G401.6 (cell line): ENCODE measurements around the gene CHST14.

Experiments
- FAIRE-seq: peaks from 2 replicates; lab custom pipeline; 2012; peaks lifted over from hg19 to GRCh38; lab: Jason Lieb, UNC

CHST14 gene

DNA sequence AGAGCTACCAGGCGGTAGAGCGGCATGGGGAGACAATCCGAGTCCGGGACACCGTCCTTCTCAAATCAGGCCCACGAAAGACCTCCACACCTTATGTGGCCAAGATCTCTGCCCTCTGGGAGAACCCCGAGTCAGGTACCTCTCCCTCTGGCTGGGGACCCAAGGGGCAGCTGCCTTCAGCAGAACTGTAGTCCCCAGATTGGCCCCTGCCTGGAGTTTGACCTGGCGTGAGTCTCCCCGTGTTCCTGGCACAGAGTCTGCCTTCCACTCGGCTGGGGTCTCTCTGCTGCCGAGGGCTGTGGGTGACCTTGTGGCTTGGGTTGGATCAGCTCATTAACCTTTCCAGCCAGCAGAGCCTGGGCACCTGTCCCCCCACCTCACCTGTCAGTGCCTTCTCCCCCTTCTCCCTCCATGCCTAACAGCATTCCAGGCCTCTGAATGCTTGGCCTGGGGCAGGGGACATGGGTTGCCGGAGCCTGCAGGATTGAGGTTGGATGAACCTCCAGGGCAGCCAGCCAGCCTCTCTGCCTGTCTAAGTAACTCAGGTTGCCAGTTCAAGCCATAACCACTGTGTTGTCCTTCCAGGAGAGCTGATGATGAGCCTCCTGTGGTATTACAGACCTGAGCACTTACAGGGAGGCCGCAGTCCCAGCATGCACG, 6.8 kb upstream of the CHST14 start:
- no peak for FAIRE-seq

DNA sequence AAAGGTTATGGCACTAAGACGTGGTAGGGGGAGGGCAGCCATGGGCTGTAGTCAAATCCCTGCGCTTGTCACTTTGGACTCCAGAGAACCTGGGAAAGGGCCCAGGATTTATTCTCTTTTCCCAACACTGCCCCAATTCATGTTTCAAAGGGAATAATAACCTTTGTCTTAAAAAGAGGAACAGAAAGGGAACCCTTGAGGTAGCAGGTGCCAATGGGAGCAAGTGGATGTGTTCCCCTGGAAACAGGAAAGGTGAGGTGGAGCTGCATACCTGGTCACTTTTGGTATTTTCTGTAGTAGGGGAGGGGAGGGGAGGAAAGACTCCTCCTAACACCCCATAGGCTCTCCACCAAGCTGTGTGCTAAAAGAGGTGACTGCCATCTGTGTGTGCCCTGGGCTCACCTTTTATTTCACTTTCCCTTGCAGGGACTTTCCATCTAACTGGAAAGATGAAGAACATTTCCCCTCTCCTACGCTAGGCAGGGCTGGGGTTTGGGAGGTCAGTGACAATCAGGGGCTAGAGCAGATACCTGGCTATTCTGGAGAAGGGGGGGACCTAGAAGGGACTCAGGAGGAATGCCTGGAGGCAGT, 6.1 kb upstream of the CHST14 start:
- FAIRE-seq = no peak

DNA sequence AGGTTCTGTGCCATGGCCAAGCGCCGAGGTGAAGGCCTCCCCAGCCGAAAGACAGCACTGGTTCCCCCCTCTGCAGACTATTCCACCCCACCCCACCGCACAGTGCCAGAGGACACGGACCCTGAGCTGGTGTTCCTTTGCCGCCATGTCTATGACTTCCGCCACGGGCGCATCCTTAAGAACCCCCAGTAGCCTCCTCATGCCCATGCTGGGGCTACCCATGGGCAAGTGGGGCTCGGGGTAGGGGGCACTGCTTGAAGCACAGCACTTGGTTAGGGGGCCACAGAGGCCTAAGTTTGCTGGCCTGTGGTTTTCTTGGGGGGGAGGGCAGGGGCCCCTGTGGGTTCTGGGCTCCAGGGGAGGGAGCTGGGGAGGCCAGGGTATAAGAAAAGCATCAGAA, 4.8 kb upstream of the CHST14 start:
- FAIRE-seq = no peak

DNA sequence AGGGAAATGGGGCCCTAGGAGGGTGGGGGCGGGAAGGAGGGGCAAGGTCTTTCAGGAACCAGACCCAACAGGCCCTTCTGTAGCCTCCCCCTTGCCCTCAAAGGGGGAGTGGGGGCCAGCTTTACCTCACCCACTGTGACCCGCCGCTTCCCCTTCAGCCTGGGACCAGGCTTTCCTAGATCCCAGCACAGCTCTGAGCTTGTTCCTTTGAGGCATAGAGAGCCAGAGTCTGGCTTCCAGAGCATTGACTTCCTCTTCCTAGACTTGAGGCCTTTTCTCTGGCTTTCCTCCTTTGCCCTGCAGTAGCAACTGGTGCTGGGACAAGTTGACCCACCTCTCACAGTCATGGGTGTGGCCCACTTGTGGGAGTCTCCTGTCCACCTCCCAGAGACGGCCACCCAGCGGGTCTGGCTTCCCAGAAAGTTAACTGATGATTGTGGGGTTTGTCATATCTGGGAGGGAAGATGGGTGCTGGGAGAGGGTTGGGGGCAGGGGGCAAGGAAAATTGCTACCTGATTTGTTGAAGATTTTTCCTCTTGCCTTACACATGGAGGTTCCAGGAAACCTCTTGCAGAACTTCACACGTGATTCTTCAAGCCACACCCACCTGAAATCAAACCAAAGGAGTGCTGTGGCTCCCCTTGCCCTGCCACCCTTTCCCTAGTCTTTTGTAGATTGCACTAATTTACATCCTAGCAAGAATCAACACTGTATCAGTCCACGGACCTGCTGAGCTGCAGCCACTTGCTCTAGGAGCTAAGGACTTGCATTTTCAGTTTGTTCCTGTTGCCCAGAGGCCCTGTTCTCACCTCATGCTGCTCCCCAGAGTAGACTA, 4.1 kb upstream of the CHST14 start:
- no peak for FAIRE-seq

DNA sequence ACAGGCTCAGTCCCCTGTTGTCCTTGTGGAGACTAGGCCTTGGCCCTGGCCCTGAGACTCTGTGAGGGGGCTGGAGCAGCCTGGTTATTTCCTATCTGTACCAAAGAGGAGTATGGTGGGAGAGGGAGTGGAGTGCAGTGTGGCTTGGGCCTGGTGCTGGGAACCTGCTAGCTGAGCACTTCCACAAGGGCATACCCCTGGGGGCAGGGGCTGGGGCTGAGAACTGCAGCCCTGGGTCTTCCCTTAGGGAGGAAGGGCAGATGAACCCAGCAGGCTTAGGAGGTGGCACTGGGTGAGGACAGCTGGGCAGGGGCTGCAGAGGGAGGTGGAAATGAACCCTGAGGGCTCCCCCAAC, 3.5 kb upstream of the CHST14 start:
- FAIRE-seq = no peak

DNA sequence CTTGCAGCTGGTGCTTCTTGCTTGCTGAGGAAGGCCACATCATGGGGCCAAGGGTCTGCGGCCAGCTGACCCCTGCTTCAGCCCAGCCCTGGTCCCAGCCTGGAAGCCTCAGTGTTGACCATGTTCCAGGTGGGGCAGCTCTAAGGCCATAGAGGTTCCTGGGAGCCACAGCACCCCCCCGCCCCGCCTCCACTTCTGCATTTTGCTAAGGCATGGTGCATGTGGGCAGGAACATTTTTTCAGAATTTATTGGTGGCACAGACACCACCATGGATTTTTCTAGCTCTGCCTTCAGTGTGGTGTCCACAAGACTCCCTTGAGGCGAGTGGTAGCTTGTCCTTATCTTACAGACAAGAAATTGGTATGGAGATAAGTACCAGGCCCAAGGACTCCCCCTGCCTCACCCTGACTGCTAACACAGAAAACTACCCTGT, 1.9 kb upstream of the CHST14 start:
- FAIRE-seq = no peak

DNA sequence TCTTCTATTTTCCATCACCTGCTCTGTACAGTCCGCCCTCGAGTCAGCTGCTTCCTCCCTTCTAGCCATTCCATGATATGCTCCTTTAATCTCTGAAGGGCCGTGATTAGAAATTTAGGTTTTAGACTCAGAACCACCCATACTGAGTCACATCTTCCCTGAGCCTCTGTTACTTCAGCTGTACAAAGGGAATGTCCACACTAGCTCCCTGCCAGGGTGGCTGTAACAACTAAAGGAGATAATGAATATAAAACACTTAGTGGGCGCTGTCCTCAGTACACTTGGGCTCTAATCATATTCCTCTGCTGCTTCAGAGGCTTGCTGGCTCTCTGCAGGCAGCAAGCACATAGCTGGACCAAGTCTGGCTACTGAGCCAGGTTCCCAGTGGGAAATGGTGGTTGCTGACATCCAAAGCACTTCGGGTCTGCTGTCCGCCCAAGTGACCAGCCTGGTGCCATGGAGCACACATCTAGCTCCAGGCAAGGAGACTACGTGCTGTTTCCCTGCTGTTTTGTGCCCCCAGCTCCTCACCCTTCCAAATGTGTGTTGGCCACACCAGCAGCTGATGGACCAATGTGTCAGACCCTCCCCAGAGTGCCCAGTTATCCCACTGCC, 901 bp upstream of the CHST14 start:
- no peak for FAIRE-seq

DNA sequence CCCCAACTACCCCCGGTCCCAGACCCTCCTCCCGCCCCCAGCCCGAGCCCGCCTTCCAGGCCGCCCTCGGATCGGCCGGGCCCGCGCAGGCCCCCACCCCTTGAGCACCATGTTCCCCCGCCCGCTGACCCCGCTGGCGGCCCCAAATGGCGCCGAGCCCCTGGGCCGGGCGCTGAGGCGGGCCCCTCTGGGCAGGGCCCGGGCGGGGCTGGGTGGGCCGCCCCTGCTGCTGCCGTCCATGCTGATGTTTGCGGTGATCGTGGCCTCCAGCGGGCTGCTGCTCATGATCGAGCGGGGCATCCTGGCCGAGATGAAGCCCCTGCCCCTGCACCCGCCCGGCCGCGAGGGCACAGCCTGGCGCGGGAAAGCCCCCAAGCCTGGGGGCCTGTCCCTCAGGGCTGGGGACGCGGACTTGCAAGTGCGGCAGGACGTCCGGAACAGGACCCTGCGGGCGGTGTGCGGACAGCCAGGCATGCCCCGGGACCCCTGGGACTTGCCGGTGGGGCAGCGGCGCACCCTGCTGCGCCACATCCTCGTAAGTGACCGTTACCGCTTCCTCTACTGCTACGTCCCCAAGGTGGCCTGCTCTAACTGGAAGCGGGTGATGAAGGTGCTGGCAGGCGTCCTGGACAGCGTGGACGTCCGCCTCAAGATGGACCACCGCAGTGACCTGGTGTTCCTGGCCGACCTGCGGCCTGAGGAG, 472 bp downstream of the CHST14 start:
- FAIRE-seq = no peak

DNA sequence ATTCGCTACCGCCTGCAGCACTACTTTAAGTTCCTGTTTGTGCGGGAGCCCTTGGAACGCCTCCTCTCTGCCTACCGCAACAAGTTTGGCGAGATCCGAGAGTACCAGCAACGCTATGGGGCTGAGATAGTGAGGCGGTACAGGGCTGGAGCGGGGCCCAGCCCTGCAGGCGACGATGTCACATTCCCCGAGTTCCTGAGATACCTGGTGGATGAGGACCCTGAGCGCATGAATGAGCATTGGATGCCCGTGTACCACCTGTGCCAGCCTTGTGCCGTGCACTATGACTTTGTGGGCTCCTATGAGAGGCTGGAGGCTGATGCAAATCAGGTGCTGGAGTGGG, 995 bp downstream of the CHST14 start:
- FAIRE-seq = no peak

DNA sequence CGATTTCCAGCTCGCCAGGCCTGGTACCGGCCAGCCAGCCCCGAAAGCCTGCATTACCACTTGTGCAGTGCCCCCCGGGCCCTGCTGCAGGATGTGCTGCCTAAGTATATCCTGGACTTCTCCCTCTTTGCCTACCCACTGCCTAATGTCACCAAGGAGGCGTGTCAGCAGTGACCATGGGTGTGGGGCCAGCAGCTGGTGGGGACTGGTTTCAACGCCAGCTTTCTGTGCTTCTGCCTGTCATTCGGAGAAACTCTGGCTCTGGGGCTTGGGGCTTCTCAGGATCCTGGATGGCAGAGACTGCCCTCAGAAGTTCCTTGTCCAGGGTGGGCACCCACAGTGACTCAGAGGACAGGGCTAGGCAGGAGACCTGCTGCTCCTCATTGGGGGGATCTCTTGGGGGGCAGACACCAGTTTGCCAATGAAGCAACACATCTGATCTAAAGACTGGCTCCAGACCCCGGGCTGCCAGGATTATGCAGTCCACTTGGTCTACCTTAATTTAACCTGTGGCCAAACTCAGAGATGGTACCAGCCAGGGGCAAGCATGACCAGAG, 1.5 kb downstream of the CHST14 start:
- FAIRE-seq = no peak

DNA sequence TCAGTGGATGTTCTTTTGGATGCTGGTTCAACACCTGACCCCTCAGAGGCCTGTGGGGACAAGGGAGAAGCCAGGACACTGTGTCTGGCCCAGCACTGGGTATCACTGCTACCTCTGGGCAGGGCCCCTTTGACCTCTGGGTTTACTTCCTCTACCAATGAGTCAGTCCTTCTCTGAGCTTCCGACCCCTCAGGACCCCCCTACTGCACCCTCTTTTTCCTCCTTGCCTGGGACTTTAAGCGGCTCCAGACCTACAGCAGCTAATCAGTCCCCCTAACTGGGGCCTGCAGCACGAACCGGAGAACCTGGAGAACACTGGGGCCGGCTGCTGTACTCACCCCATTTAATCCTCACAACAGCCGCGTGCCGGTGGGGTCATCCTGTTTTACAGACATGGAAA, 3.8 kb downstream of the CHST14 start:
- FAIRE-seq = no peak

DNA sequence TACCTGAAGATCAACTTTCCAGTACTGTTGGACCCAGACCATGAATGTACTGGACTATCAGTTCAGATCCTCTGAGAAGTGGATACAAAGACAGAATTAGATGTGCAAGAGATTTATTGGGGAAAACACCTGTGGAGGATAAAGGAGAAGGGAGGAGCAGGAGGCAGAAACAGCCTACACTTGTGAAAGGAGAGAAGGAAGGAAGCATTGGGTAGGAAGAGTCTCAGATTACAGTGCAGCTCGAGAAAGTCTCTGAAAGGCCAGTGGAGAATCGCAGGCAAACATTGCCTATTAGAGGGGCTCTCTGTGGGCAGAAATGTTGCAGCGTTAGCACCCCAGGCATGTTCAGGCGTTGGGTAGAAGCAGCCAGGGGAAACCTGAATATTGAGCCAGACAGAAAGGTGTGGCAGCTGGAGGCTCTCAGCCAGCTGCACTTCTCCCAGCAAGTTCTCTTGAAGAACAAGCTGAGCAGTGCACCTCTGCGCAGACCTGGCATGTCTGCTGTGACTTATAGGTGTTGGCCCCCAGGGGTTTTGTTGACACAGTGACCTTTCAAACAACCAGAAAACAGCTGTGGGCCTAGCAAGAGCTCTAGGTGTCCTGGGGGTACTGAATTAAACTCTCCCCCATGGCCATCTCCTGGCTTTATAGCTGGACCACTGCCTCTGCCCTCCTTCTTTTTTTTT, 7.0 kb downstream of the CHST14 start:
- FAIRE-seq = no peak

DNA sequence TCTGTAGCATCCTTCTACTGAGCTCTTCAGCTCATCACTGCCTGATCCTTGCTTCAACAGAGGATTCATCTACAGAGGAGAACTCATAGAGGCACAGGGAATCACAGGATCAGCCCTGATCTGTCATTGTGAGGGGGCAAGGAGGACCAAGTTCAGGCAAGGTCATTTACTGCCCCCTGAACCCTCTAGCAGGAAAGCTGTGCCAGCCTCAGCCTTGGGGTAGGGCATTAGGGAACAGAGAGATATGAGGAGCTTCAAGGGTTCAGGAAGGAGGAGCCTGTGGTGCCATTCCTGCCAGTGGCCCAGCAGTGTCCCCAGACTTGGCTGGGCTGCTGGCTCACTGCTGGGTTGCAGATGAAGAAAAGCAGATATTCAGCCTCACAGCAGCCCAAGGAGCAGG, 8.2 kb downstream of the CHST14 start:
- no peak for FAIRE-seq

DNA sequence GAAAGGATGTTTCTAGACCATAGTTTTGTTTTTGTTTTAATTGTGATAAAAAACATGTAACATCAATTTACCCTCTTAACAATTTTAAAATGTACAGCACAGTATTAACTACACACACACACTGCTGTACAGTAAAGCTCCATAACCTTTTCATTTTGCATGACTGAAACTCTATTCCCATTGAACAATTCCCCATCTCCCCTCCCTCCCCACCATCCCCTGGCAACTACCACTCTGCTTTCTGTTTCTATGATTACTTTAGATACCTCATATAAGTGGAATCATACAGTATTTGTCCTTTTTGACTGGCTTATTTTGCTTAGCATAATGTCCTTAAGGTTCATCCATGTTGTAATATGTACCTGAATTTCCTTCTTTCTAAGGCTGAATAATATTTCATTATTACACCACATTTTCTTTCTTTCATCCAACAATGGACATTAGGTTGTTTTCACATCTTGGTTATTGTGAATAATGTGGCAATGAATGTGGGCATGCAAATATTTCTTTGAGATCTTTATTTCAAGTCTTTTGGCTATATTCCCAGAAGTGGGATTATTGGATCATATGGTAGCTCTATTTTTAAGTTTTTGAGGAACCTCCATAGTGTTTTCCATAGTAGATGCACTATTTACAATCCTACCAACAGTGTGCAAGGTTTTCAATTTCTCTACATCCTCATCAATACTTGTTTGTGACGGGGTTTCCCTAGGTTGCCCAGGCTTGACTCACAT, 10.7 kb downstream of the CHST14 start:
- FAIRE-seq = no peak

DNA sequence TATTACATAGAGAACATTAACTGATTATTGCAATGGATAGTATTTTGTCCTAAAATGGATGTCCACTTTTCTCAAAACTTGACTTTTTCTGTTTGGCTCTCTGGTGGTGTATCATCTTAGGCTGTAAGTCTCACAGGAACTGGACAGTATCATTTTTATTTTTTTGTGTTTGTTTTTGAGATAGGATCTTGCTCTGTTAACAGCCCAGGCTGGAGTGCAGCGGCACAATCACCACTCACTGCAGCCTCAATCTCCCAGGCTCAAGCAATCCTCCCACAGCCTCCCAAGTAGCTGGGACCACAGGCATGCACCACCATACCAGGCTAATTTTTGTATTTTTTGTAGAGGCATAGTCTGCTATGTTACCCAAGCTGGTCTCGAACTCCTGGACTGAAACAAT, 13.1 kb downstream of the CHST14 start:
- no peak for FAIRE-seq

DNA sequence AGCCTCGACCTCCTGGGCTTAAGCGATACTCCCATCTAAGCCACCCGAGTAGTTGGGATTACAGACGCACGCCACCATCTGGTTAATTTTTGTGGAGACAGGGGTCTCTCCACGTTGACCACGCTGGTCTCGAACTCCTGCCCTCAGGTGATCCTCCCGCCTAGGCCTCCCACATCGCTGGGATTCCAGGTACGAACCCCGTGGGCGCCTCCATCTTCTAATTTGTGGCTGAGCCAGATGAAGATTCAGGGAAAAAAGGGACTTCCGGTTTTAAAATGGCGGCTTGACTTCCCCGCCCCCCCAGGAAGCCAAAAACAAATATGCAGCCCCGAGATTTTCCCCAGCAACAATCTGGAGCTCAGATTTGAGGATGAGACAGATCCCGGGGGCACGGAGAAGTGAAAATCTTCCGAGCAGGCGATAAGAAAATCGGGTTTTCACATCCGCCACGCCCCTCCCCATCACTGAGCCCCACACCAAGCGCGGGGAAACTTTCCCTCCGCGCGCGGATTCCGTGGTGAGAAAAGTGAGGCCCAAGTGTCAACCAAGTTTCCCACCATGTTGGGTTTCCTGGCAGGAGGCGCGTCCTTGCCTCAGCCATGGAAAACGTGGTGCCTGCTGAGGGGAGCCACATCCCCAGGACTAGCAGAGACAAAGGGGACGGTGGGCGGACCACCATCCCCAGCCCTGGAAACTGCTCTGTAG, 15.4 kb downstream of the CHST14 start:
- no peak for FAIRE-seq

DNA sequence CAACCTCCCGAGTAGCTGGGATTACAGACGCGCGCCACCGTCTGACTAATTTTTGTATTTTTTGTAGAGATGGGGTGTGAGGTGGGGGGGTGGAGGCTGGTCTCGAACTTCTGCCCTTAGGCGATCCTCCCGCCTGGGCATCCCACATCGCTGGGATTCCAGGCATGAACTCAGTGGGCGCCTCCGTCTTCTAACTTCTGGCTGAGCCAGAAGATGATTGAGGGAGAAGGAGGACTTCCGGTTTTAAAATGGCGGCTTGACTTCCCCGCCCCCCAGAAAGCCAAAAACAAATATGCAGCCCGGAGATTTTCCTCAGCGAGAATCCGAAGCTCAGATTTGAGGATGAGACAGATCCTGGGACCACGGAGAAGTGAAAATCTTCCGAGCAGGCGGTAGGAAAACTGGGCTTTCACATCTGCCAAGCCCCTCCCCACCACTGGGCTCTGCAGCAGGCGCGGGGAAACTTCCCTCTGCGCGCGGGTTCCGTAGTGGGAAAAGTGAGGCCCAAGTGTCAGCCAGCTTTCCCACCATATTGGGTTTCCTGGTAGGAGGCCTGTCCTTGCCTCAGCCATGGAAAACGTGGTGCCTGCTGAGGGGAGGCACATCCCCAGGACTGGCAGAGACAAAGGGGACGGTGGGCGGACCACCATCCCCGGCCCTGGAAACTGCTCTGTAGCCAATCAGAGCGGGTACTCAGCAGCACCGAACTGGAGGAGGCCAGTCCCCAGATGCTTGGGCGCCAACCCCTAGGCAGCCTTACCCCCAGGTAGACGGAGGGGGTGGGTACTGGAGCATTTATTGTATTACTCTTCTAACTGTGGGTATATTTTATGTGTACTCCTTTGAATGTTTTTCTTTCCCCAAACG, 17.3 kb downstream of the CHST14 start:
- no peak for FAIRE-seq

DNA sequence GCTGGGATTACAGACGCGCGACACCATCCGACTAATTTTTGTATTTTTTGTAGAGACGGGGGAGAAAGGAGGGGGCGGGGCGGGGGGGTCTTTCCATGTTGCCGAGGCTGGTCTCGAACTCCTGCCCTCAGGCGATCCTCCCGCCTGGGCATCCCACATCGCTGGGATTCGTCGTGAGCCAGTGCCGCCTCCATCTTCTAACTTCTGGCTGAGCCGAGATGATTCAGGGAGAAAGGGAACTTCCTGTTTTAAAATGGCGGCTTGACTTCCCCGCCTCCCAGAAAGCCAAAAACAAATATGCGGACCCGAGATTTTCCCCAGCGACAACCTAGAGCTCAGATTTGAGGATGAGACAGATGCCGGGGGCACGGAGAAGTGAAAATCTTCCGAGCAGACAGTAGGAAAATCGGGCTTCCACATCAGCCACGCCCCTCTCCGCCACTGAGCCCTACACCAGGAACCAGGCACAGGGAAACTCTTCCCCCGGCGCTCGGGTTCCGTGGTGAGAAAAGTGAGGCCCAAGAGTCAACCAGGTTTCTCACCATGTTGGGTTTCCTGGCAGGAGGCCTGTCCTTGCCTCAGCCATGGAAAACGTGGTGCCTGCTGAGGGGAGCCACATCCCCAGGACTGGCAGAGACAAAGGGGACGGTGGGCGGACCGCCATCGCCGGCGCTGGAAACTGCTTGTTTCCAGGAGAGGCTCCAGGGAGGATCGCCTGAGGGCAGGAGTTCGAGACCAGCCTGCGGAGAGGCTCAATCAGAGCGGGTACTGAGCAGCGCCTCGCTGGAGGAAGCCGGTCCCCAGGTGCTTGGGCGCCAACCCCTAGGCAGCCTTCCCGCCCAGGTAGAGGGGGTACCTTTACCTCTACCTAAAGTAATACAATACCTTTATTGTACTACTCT, 18.7 kb downstream of the CHST14 start:
- no peak for FAIRE-seq
